ENCODE results near the gene TSPYL4. TPM values are rescaled to one million over a fixed set of nuclear protein-coding genes. Genes with fewer than 3 reads are reported as not detected.

Gene TSPYL4
- total RNA-seq, 2 donors from 2014 or later = 27.1 to 27.2 TPM

GRCh38 chr6:116256694-116257093 lies 2.8 kb upstream of the TSPYL4 start:
- no peaks in the 10 kb centered on the region for H3K9me3 ChIP-seq (ENCODE audit: control insufficient read depth, low read length)
- no peak overlapping the region for H3K9ac ChIP-seq (ENCODE audit: extremely low read depth, low read length, poor library complexity, severe bottlenecking)
- no peak overlapping the region for H3K4me3 ChIP-seq (ENCODE audit: low read length)
- H3K36me3 ChIP-seq (ENCODE audit: control insufficient read depth, insufficient read depth, low read length) = peaks cover 5% of the 10 kb centered on the region
- H3K27ac ChIP-seq (ENCODE audit: low read depth, low read length) = no peak overlapping the region
- H3K4me1 ChIP-seq (ENCODE audit: control insufficient read depth, insufficient read depth, low read length) = peaks cover 12% of the 10 kb centered on the region
- no peaks in the 10 kb centered on the region for H3K27me3 Mint-ChIP-seq (ENCODE audit: insufficient read depth)
- H3K4me1 Mint-ChIP-seq = peaks cover 8% of the 10 kb centered on the region
- no peak for TF ChIP-seq CTCF (conservative IDR thresholded peaks at IDR 0.05)
- H3K4me3 Mint-ChIP-seq = no peak overlapping the region
- H3K27ac Mint-ChIP-seq = no peak overlapping the region
- 100% methylated on average over 1 of the region's 1 CpG; no CpG with 5 or more reads in 1 of the 2 experiments for WGBS, 2 experiments (ENCODE audit: insufficient coverage in 1 of 2, insufficient read length in 1 of 2)
- no peak for DNase-seq
- H3K9me3 Mint-ChIP-seq = no peaks in the 10 kb centered on the region
- no peaks in the 10 kb centered on the region for H3K27me3 ChIP-seq (ENCODE audit: control insufficient read depth, insufficient read depth, low read length, poor library complexity, severe bottlenecking)
- no peaks in the 10 kb centered on the region for H3K36me3 Mint-ChIP-seq (ENCODE audit: low read depth)

GRCh38 chr6:116255246-116255800 lies 1.4 kb upstream of the TSPYL4 start:
- Mint-ChIP-seq H3K9me3 (no peaks in the 10 kb centered on the region), H3K4me1 (peaks cover 22% of the 10 kb centered on the region), H3K36me3 (ENCODE audit: low read depth) (no peaks in the 10 kb centered on the region), H3K27ac (no peak overlapping the region), H3K27me3 (ENCODE audit: insufficient read depth) (no peaks in the 10 kb centered on the region), H3K4me3 (no peak overlapping the region)
- H3K27ac ChIP-seq (ENCODE audit: low read depth, low read length) = peak overlapping the region; percentile 98
- peaks cover 5% of the 10 kb centered on the region for H3K36me3 ChIP-seq (ENCODE audit: control insufficient read depth, insufficient read depth, low read length)
- 85 to 89% methylated on average over 4 to 5 of the region's 5 CpGs for WGBS, 2 experiments (ENCODE audit: insufficient coverage in 1 of 2, insufficient read length in 1 of 2)
- H3K9ac ChIP-seq (ENCODE audit: extremely low read depth, low read length, poor library complexity, severe bottlenecking) = peak overlapping the region; percentile 95
- H3K4me3 ChIP-seq (ENCODE audit: low read length) = peak overlapping the region; percentile 81
- no peaks in the 10 kb centered on the region for H3K27me3 ChIP-seq (ENCODE audit: control insufficient read depth, insufficient read depth, low read length, poor library complexity, severe bottlenecking)
- no peaks in the 10 kb centered on the region for H3K9me3 ChIP-seq (ENCODE audit: control insufficient read depth, low read length)
- no peak for TF ChIP-seq CTCF (conservative IDR thresholded peaks at IDR 0.05)
- DNase-seq = no peak
- peaks cover 13% of the 10 kb centered on the region for H3K4me1 ChIP-seq (ENCODE audit: control insufficient read depth, insufficient read depth, low read length)

GRCh38 chr6:116254297-116255056 lies 602 bp upstream of the TSPYL4 start:
- peaks cover 27% of the 10 kb centered on the region for H3K4me1 Mint-ChIP-seq
- TF ChIP-seq CTCF (conservative IDR thresholded peaks at IDR 0.05) = no peak
- no peak overlapping the region for H3K27ac Mint-ChIP-seq
- 25 to 47% methylated on average over 2 to 4 of the region's 4 CpGs for WGBS, 2 experiments (ENCODE audit: insufficient coverage in 1 of 2, insufficient read length in 1 of 2)
- no peaks in the 10 kb centered on the region for H3K9me3 ChIP-seq (ENCODE audit: control insufficient read depth, low read length)
- DNase-seq = no peak
- H3K9ac ChIP-seq (ENCODE audit: extremely low read depth, low read length, poor library complexity, severe bottlenecking) = peak overlapping the region; percentile 95
- H3K36me3 ChIP-seq (ENCODE audit: control insufficient read depth, insufficient read depth, low read length) = peaks cover 9% of the 10 kb centered on the region
- H3K27me3 Mint-ChIP-seq (ENCODE audit: insufficient read depth) = no peaks in the 10 kb centered on the region
- H3K27me3 ChIP-seq (ENCODE audit: control insufficient read depth, insufficient read depth, low read length, poor library complexity, severe bottlenecking) = no peaks in the 10 kb centered on the region
- no peak overlapping the region for H3K4me3 Mint-ChIP-seq
- H3K9me3 Mint-ChIP-seq = no peaks in the 10 kb centered on the region
- peak overlapping the region; percentile 98 for H3K27ac ChIP-seq (ENCODE audit: low read depth, low read length)
- H3K4me1 ChIP-seq (ENCODE audit: control insufficient read depth, insufficient read depth, low read length) = peaks cover 13% of the 10 kb centered on the region
- peak overlapping the region; percentile 81 for H3K4me3 ChIP-seq (ENCODE audit: low read length)
- no peaks in the 10 kb centered on the region for H3K36me3 Mint-ChIP-seq (ENCODE audit: low read depth)
